HG02870 (cell line): Measurements from ENCODE around the gene DDX51.

ENCODE experiments used
- ATAC-seq: cut with Tn5 transposase; IDR thresholded peaks from one replicate; pipeline ENCODE4 v1.9.1; 2021; ENCODE audit warnings: mild to moderate bottlenecking, moderate library complexity; ENCODE audit not compliant: unreplicated experiment

The DDX51 gene

GRCh38 chr12:132094269-132094891 is 49.7 kb downstream of the DDX51 start:
- no peak for ATAC-seq

- no peak for ATAC-seq
Observed at GRCh38 chr12:132089407-132089910, 54.7 kb downstream of the DDX51 start.
